COLO668 (cell line): Measurements from ENCODE around the gene BANP.
"Not testable (repeated sequence)": the region's sequence is repeated elsewhere in the genome, so short reads cannot be mapped to it uniquely, and the experiment has no call there.

ENCODE experiments used
- DNase-seq: peaks from one replicate; lab custom pipeline; 2025; ENCODE audit not compliant: unreplicated experiment; lab: John Stamatoyannopoulos, UW

BANP gene

DNA sequence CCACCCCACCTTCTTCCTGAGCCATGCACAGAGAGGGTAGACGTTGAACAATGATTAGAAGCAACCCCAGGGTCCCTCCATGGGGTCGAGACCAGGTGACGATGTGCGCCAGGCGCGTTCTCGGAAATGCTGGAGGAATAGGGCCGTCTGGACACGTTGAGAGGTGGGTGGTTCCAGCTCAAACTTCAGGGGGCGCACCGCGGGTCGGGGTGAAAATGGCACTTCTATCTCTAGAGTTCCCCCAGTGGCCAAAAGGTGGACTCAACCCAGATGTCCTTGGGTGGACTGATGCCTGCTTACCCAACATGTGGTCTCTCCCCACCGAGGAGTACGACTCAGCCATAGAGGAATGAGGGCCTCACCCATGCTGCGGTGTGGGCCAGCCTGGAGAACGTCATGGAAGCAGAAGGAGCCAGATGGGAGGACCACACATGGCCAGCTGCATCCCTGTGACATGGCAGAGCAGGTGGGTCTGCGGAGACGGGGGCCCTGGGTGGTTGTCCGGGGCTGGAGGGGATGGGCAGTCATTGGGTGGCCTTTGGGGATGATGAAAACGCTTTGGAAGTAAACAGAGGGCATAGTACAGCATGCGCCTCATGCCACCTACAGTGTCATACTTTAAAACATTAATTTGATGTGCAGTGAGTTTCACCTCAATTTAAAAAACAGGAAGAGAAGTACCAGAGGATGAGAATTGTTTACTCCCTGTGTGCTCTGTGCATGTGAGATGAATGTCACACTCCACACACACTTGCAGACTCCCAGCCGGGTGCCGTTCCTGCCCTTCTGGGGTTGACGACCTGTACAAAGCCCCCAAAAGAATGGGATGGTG, 147.7 kb downstream of the BANP start:
- not testable (repeated sequence) for DNase-seq

DNA sequence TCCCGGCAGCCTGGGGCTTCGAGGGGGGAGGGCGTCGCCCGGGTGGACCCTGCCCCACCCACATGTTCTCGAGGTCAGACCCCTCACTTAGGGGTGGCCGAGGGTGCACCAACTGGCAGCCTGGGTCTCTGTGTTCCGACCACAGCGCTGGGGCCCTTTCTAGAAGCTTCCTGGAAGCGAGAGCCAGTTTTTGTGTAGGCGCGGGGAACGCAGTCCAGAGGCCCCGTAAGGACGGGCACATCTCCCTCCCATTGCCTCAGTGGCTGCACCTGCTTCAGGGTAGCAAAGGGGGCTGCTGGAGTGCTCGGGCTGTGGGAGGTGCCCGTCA, 148.3 kb downstream of the BANP start:
- DNase-seq = no peak

DNA sequence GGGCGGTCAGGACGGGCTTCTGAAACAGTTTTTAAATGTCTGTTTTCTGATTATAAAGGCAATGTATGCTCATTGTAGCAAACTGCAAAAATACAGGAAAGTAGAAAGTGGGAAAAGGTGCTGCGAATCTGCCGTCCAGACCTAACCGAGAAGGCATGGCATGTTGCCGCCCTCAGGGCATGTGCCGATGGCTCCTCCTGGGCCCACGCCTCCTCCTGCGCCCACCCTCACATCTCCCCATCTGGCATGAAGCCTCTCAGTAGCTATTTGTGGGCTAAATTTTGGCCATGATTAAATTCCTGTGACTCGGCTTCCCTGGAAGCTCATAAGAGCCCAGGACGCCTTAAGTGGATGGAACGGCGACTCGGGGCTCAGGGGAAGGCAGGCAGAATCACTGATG, 148.7 kb downstream of the BANP start:
- not testable (repeated sequence) for DNase-seq

DNA sequence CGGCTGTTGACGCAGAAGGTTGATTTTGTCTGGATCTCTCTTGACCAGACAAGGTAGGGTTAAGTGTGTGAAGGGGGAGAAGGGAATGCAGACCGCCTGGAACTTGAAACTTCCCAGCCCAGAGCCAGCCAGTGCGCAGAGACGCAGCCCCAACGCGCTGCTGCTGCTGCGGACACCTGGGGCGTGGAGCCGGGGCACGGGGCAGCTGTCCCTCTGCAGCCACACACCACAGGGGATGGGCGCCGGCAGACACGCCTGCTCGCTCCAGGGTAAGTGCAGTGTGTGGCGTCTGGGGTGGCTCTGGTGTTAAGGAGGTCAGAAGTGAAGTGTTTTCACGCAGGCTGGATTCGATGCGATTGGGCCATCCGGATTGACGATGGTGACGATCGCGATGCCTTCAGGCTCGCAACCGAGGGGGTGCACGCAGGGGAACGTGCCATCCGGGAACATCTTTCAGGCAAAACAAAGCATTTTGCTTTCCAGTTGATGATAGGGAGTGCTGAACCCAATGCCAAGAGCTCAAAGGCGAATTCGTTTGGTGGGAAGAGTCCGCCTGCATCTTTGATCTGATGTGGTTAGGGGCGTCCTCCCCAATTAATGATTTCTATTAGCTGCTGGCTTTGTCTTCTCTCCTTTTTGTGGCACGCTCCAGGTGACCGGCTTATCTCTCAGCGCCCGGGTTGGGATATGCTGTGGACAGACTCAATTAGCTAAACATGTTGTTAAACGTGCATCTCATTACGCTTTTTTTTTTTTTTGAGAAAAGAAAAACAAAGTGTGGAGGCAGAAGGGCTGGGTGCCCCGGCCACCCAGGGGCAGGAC, 149.8 kb downstream of the BANP start:
- DNase-seq = not testable (repeated sequence)

DNA sequence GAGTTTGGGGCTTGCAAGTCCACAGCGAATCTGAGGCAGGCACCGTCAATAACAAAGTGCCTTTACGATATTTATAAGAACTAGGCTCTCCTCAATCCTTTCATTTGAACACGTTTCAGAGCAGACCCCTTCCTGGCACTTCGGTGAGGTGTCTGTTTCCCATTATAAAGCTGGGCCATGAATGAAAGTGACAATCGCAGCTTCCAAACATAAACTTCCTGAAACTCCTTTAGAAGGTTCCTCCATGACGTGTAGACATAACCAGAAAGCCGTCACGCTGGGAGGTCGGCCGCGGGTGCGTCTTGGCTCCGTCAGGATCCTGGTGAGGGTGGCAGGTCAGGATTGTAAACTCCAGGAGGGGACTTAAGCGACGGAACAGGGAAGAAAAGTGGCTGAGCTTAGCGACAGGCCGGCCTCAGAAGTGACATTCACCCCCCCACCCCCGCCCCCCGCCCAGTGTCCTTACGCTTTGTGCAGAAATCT, 150.4 kb downstream of the BANP start:
- DNase-seq = not testable (repeated sequence)

DNA sequence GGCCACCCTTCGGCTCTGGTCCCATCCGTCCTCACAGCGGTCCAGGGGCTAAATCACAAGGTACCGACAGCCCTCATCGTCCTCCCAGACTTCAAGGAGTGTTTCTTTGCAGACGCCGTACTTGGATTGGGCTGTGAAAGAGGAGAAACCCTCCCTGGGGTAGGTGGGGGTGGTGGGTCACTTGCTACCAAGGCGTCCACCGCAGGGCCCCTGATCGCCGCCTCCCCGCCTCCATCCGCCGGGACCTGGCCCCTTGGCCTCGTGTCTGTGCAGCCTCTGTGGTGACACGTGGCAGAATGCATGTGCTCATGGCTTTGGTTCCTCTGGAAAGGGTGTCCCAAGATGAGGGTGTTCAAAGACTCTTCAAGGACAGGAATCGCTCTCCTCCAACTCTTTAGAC, 151.4 kb downstream of the BANP start:
- DNase-seq = no peak

DNA sequence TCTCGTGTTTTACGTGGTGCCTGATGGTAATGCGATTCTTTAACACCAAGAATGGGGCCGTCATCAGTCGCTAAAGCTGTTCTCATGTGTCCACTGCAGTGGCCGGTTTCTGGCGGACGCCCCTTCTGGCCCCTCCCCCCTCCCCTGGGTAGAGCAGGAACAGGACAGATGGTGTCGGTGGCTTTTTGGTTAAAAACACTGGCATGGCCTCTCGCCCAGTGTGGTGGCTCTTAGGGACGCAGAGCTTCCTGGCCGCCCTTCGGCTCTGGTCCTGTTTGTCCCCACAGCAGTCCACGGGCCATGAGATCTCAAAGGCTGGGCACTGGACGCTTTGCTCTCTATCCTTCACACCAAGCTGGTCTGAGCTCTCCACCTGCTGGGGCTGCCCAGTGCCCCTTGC, 151.8 kb downstream of the BANP start:
- no peak for DNase-seq

DNA sequence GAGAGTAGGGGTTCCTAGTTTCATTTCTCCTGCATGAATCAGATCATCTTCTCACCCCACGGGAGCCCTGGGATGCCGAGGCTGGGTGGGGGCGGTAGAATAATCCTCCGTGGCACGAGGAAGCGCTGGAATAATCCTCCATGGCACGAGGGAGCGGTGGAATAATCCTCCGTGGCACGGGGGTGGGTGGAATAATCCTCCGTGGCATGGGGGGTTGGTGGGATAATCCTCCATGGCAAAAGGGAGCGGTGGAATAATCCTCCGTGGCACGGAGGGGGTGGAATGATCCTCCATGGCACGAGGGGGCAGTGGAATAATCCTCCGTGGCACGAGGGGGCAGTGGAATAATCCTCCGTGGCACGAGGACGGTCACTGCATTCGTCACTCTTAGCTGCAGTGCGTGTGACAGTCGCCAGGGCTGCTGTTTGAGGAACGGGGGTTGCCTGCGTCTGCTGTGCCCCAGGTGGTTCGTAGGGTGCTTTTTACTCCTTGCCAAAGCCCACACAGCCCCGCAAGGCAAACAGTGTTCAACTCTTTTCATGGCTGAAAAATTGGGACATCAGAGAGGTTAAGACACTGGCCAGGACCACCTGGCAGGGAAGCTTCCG, 152.5 kb downstream of the BANP start:
- no peak for DNase-seq

DNA sequence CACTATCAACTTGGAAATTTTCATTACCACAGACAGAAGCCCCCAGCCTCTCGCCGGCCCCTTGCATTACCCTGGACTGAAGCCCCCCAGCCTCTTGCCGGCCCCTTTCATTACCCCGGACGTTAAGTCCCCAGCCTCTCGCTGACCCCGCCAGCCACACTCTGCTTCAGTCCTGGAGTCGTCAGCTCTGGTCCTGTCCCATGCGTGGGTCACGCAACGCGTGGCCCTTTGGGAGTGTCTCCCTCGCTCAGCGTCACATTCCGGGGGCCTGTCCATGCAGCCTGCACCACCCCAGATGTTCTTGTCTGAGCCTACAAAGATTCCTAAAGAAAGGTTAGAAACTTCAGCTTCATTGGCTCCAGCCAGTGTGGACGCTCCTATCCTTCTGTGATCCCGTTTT, 153.1 kb downstream of the BANP start:
- DNase-seq = not testable (repeated sequence)

DNA sequence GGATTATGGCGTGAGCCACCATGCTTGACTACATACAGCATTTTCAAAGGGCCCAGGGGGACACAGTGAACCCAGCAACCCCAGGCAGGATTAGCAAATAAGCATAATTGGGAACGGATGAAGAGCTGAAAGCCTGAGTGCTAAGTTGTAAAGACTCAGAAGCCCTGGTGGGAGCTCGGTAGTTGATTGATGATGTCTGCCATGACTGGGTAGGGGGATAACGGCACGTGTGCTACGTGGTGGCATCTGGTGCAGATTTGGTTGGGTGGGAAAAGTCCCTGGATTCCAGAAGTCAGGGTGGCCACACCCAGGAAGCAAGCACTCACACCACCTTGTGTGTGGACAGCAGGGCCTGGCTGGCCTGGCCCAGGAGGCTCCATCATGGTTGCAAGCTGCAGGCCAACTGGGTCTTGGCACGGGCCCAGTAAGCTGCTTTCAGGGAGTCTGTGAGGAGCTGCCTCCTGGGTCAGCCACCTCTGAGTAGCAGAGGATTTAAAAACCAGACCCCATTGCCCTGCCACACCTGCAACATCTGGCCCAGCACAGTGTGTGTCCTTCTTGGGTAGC, 154.4 kb downstream of the BANP start:
- not testable (repeated sequence) for DNase-seq

DNA sequence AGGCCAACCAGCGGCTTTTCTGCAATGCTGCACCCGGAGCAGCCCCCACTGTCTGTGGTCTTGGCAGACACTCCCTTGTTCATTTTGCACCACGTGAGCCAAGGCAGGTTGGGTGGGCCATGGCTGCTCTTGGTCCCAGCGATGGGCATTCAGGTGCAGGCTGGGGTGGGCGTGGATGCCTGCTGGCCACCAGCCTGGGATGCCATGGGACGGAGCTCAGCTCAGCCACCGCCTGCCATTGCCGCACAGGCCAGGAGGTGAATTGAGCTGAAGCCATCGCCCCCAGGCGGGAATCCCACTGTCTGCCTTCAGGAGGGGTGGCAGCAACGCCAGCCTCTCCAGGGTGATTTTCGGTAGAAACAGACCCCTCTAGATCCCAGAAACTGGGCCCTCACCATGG, 155.3 kb downstream of the BANP start:
- not testable (repeated sequence) for DNase-seq

DNA sequence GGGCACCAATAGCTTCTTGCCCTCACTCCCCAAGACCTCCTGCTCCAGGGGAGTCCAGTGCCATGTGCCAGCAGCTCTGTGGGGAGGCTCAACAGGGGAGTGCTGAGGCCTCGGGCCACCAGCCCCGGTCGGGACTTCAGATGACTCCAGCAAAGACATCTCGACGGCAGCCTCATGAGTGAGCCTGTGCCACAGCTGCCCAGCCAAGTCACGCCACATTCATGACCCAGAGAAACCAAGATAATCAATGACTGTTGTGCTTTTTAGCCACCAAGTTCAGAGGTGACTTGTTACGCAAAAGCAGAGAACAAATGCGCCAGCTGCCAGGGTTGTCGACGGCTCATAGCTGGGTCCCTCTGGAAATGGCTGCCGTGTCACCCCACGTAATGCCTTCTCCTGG, 157.5 kb downstream of the BANP start:
- DNase-seq = no peak

DNA sequence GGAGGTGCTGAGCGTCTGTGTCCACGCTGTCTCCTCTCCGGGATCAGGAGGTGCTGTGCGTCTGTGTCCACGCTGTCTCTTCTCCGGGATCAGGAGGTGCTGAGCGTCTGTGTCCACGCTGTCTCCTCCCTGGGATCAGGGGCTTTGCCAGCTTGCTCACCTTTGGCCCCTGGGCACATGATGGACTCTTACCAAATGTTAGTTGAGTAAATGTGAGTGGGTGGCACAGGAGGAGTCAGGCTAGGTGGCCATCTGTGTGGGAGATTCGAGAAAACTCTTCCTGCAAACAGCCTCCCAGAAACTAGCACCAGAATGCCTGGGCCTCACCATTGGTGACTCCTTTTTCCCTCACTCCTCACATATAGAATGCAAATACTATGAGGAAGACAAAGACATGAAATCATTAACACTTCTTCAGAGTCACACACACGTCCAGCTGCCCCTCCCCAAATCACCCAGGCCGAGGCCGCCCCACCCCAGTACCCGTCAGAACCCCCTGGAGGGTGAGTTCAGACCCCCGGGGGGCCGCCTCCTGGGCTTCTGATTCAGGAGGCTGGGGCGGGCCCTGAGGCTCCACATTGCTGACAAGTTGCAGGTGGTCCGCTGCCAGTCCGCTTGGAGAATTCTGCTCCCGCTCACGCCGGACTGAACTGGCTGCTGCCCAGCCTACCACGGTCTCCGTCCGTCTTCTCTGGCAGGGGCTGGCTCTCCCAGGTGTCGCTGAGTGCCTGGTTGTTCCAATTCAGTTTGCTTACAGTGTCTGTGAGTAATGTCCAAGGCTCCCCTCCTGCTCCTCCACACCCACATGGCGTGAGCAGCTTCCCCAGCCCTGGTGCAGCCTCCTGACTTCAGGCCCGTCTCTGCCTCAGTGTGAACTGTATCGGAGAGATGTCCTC, 158.7 kb downstream of the BANP start:
- not testable (repeated sequence) for DNase-seq

DNA sequence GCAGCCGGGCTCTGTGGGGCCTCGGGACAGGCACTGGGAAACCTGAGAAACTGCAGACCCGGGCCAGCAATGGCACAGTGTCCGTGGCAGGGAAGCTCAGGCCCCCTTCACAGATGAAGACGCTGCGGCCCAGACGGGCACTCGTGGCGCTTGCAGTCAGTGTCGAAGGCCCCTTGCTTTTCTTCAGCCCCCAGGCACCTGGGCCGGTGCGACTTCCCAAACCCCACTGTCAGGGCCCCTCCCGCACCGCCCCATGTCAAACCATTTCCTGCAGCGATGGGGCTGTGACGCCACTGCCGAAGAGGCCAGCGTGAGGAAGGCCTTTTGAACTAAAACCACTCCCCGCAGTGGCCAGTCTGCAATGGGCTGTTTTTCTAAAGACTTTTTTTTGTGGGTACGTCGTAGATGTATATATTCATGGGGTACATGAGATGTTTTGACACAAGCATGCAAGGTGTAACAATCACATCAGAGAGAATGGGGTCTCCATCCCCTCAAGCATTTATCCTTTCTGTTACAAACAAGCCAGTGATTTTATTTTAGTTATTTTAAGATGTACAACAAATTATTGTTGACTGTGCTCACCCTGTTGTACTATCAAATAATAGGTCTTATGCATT, 159.8 kb downstream of the BANP start:
- DNase-seq = not testable (repeated sequence)

DNA sequence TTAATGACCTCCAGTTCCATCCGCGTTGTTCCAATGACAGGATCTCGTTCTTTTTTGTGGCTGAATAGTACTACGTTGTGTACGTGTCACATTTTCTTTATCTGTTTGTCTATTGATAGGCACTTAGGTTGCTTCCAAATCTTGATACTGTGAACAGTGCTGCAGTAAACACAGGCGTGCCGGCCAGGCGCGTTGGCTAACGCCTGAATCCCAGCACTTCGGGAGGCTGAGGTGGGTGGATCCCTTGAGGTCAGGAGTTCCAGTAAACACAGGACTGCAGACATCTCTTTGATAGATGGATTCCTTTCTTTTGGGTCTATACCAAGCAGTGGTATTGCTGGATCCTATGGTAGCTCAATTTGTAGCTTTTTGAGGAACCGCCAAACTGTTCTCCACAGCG, 160.7 kb downstream of the BANP start:
- not testable (repeated sequence) for DNase-seq

DNA sequence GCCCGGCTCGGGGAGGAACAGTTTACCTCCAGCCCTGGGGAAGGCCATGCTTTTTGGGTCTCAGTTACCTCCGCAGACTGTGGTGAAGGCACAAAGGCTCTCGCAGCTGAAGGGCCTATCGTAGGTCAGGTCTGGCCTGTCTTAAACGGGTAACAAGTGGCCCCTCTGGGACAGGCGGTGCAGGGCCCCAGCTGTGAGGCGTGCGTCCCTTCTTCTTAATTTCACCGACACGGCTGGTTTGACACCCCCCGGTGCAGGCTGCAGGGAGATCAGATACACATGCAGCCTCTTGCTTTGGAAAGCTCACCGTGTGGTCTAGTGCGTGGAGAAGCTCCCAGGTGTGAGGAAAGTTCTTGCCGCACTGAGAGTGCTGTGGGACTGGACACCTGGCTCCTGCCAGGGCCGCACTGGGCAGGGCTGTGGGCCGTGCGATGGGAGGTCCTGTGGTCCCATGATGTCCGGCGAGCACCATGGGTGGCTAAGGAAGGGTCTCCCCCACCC, 162.4 kb downstream of the BANP start:
- DNase-seq = no peak

DNA sequence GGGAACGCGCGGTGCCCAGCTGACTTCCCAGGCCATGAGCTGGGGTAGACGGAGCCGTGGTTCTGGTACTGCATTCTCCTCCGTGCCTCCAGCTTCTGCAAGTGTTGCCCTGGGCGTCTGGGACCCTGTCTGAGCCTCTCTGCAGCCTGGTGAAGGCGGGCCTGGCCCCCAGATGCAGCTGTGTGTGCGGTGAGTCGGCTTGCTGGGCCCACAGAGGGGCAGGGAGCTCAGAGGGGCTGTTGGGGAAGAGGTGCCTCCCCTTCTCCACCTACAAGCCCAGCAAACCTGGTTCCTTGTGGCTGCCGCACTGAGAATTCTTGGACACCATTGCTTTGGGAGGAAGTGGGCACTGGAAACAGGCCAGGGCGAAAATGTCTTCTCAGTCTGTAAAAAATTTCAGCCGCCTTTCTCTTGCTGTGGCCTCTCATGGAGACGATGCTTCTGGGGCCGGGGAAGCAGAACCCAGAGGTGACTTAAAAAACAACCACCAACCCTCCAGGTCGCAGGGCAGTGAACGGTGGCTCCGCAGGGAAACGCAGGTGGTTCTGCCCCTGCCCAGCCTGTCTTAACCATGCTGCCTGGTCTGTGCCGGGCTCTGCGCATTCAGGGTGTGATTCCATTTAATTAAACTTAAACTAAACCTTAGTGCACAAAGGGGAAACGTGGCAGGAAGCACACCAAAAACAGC, 163.5 kb downstream of the BANP start:
- not testable (repeated sequence) for DNase-seq

DNA sequence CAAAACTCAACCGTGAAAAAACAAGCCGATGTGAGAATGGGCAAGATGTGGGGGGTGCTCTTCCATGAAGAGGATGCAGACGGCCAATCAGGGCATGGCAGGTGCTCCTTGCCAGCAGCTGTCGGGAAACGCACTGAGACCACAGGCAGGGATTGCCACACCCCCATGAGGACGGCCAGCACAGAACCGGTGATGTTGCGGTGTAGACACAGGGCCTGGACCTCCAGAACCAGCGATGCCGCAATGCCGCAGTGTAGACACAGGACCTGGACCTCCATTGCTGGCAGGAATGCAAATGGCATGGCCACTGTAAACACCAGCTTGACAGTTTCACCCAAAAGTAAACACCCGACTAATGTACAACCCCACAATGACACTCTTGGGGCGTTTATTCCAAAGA, 164.9 kb downstream of the BANP start:
- no peak for DNase-seq

DNA sequence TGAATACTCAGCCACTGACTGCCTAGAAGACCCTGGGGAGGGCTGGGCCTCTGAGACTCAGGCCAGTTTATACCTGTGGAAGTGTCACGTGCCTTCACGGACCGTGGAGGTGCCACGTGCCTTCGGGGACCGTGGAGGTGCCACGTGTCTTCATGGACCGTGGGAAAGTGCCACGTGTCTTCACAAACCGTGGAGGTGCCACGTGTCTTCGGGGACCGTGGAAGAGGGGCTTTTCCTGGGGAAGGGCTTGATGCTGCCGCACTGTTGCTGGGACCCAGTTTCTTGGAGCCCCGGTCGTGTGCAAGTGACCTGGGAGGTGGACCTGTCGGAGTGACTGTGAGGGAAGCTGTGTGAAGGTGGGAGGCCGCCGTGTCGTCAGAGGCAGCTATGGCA, 166.2 kb downstream of the BANP start:
- no peak for DNase-seq
